Endodermal cell (in vitro differentiated cells): ENCODE data around the gene PPM1A. TPM values are rescaled to one million over a fixed set of nuclear protein-coding genes. Genes with fewer than 3 reads are reported as not detected.
A peak's percentile ranks its signal among the peaks of the same experiment; 100 is the strongest.

Experiments used
- DNase-seq: peaks from one replicate; pipeline ENCODE4 v3.0.0-alpha.2; 2017
- H3K27ac ChIP-seq: 2 replicates; pipeline ENCODE4 v1.5.1; 2013; ENCODE audit warnings: mild to moderate bottlenecking, low read depth, low read length, moderate library complexity
- H3K27me3 ChIP-seq: 2 replicates; pipeline ENCODE4 v1.6.1; 2013; ENCODE audit warnings: mild to moderate bottlenecking, low read length, moderate library complexity; ENCODE audit not compliant: insufficient read depth, control insufficient read depth, poor library complexity, severe bottlenecking
- H3K36me3 ChIP-seq: 2 replicates; pipeline ENCODE4 v1.7.0; 2013; ENCODE audit warnings: mild to moderate bottlenecking, low read length, moderate library complexity; ENCODE audit not compliant: control insufficient read depth, insufficient read depth
- H3K4me1 ChIP-seq: one replicate; pipeline ENCODE4 v1.7.0; 2013; ENCODE audit warnings: low read length; ENCODE audit not compliant: control insufficient read depth, insufficient read depth
- H3K4me3 ChIP-seq: 2 replicates; pipeline ENCODE4 v1.5.1; 2013; ENCODE audit warnings: mild to moderate bottlenecking, low read length, moderate library complexity
- H3K9ac ChIP-seq: 2 replicates; pipeline ENCODE4 v1.6.1; 2013; ENCODE audit warnings: mild to moderate bottlenecking, low read length, moderate library complexity; ENCODE audit not compliant: poor library complexity, severe bottlenecking; ENCODE audit errors: extremely low read depth
- H3K9me3 ChIP-seq: 2 replicates; pipeline ENCODE4 v1.6.1; 2013; ENCODE audit warnings: mild to moderate bottlenecking, low read length, moderate library complexity; ENCODE audit not compliant: control insufficient read depth
- H3K27ac Mint-ChIP-seq: 2 replicates; pipeline ENCODE4 v1.8.0; 2020; ENCODE audit warnings: mixed read lengths
- H3K27me3 Mint-ChIP-seq: 2 replicates; pipeline ENCODE4 v1.8.0; 2021; ENCODE audit warnings: mild to moderate bottlenecking, mixed read lengths; ENCODE audit not compliant: insufficient read depth
- H3K36me3 Mint-ChIP-seq: 2 replicates; pipeline ENCODE4 v1.8.0; 2020; ENCODE audit warnings: low read depth, mixed read lengths
- H3K4me1 Mint-ChIP-seq: 2 replicates; pipeline ENCODE4 v1.8.0; 2020; ENCODE audit warnings: mixed read lengths
- H3K4me3 Mint-ChIP-seq: 2 replicates; pipeline ENCODE4 v1.8.0; 2020; ENCODE audit warnings: mild to moderate bottlenecking, moderate library complexity, mixed read lengths
- H3K9me3 Mint-ChIP-seq: 2 replicates; pipeline ENCODE4 v1.8.0; 2020; ENCODE audit warnings: mild to moderate bottlenecking, mixed read lengths
- WGBS, 2 experiments: methylation state at CpG; one replicate each; pipeline versions ENCODE4 v1.1.5 to v1.1.7; 2013; ENCODE audit warnings: missing lambda C conversion rate in 2 of 2, mixed read lengths in 1 of 2; ENCODE audit not compliant: insufficient coverage in 1 of 2, insufficient read length in 1 of 2; 5-methylcytosine and 5-hydroxymethylcytosine counted together
- total RNA-seq, 2 donors: library from RNA; stranded (reverse); fragmentation: NEBNext Ultra II Directional in 1 of 2; extraction: Animal tissue kit (Norgen Biotek cat#: 25700) in 1 of 2; gene quantifications; 2 replicates in 1 of 2; 3 replicates in 1 of 2; pipeline ENCODE4 v1.2.1, GENCODE V29; 2021
- TF ChIP-seq, protein P1 (sequence below): fragments of 200-600 bp; sonication (generic); conservative IDR thresholded peaks from 2 replicates; pipeline ENCODE4 v1.5.0; 2021; ENCODE audit warnings: antibody characterized with exemption, mild to moderate bottlenecking

PPM1A gene
- total RNA-seq, 2 donors from 2014 or later = 38.9 to 42.9 TPM

DNA sequence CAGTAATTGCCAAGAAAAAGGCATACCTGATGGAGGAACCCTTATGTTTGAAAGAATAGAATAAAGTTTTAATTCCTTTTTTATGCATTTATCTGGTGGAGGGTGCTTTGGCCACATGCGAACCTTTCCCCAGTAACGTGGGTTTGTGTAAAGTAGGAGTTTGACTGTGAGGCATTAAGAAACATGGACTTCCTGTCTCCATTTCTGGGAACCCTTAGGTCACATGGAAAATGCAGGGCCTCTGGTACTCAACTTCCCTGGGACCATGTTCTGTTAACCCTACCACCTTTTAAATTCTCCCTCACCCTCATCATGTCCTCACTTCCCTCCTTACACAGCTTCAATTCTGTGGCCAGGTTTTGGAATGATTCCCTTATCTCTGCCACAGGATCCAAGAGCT lies 80.3 kb downstream of the PPM1A start:
- no peak overlapping the region for H3K27ac Mint-ChIP-seq
- TF ChIP-seq, protein P1, sequence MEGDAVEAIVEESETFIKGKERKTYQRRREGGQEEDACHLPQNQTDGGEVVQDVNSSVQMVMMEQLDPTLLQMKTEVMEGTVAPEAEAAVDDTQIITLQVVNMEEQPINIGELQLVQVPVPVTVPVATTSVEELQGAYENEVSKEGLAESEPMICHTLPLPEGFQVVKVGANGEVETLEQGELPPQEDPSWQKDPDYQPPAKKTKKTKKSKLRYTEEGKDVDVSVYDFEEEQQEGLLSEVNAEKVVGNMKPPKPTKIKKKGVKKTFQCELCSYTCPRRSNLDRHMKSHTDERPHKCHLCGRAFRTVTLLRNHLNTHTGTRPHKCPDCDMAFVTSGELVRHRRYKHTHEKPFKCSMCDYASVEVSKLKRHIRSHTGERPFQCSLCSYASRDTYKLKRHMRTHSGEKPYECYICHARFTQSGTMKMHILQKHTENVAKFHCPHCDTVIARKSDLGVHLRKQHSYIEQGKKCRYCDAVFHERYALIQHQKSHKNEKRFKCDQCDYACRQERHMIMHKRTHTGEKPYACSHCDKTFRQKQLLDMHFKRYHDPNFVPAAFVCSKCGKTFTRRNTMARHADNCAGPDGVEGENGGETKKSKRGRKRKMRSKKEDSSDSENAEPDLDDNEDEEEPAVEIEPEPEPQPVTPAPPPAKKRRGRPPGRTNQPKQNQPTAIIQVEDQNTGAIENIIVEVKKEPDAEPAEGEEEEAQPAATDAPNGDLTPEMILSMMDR = no peak
- H3K27me3 ChIP-seq = peaks cover 29% of the 10 kb centered on the region
- no peak for DNase-seq
- no peak overlapping the region for H3K4me3 Mint-ChIP-seq
- H3K4me3 ChIP-seq = no peak overlapping the region
- H3K9me3 ChIP-seq = no peaks in the 10 kb centered on the region
- H3K4me1 ChIP-seq = no peaks in the 10 kb centered on the region
- H3K36me3 ChIP-seq = no peaks in the 10 kb centered on the region
- no peak overlapping the region for H3K27ac ChIP-seq
- H3K9me3 Mint-ChIP-seq = no peaks in the 10 kb centered on the region
- peaks cover 12% of the 10 kb centered on the region for H3K4me1 Mint-ChIP-seq
- no peak overlapping the region for H3K9ac ChIP-seq
- WGBS, 2 experiments = 93 to 100% methylated on average over 2 of the region's 2 CpGs
- H3K27me3 Mint-ChIP-seq = peaks cover 18% of the 10 kb centered on the region
- H3K36me3 Mint-ChIP-seq = no peaks in the 10 kb centered on the region

DNA sequence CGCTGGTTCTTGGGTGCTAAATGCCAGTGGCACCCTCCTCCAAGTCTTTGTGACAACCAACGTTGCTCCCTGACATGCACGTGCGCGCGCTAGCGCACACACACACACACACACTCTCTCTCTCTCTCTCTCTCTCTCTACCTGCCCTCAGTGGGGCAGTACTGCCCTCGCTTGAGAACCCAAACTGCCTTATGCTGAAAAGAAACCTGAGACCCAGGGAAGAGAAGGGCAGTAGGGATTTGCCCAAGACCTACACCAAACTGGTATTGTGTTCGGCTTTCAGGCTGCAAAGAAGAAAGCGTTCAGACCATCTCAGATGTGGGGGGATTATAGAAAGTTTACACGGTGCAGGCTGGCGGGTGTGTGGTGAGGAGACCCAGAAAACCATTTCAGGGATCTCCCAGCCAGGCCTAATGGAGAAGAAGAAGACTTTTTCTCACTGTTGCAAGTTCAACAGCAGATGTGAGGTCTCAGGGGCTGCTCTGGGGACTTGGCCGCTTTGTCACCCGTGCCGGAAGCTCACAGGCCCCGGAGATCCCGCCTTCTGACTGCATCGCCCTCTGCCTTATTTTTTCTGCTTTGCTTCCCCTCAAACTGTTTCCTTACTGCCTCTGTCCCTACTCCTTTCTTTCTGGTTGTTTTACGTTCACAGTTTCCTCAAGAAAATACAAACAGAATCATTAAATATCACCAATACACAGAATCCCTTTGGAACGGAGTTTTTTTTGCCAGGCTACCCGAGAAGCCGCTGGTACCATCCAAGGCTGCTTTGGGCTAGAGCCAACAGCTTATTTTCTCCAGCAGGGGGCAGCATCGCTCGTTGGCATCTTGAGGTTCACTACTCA lies 82.4 kb downstream of the PPM1A start:
- H3K36me3 ChIP-seq = no peaks in the 10 kb centered on the region
- peak overlapping the region; percentile 61 for H3K4me3 Mint-ChIP-seq
- no peak overlapping the region for H3K27ac Mint-ChIP-seq
- H3K9ac ChIP-seq = no peak overlapping the region
- peaks cover 18% of the 10 kb centered on the region for H3K27me3 Mint-ChIP-seq
- no peaks in the 10 kb centered on the region for H3K9me3 ChIP-seq
- H3K27ac ChIP-seq = no peak overlapping the region
- TF ChIP-seq, protein P1 = peak; percentile 97
- H3K36me3 Mint-ChIP-seq = no peaks in the 10 kb centered on the region
- no peaks in the 10 kb centered on the region for H3K4me1 ChIP-seq
- DNase-seq = peak; percentile 95
- H3K4me3 ChIP-seq = peak overlapping the region; percentile 62
- 44 to 46% methylated on average over 16 to 24 of the region's 24 CpGs for WGBS, 2 experiments
- no peaks in the 10 kb centered on the region for H3K9me3 Mint-ChIP-seq
- peaks cover 12% of the 10 kb centered on the region for H3K4me1 Mint-ChIP-seq
- peaks cover 27% of the 10 kb centered on the region for H3K27me3 ChIP-seq

- H3K4me1 ChIP-seq = no peaks in the 10 kb centered on the region
- peak overlapping the region; percentile 61 for H3K4me3 Mint-ChIP-seq
- no peak overlapping the region for H3K4me3 ChIP-seq
- H3K27me3 ChIP-seq = peaks cover 21% of the 10 kb centered on the region
- no peak overlapping the region for H3K27ac ChIP-seq
- no peak for DNase-seq
- H3K36me3 ChIP-seq = no peaks in the 10 kb centered on the region
- TF ChIP-seq, protein P1 = no peak
- peaks cover 15% of the 10 kb centered on the region for H3K27me3 Mint-ChIP-seq
- H3K9ac ChIP-seq = no peak overlapping the region
- peaks cover 12% of the 10 kb centered on the region for H3K4me1 Mint-ChIP-seq
- no peaks in the 10 kb centered on the region for H3K9me3 ChIP-seq
- H3K9me3 Mint-ChIP-seq = no peaks in the 10 kb centered on the region
- H3K27ac Mint-ChIP-seq = no peak overlapping the region
- no peaks in the 10 kb centered on the region for H3K36me3 Mint-ChIP-seq
- WGBS, 2 experiments = 82% methylated on average over 1 of the region's 2 CpGs; no CpG with 5 or more reads in 1 of the 2 experiments
These were observed 83.0 kb downstream of the PPM1A start for GRCh38 chr14:60332046-60332399.
